TTC549 (cell line): ENCODE results near the gene GP1BA.

Experiments
- FAIRE-seq: peaks from 2 replicates; lab custom pipeline; 2012; peaks lifted over from hg19 to GRCh38; lab: Jason Lieb, UNC

The GP1BA gene

DNA sequence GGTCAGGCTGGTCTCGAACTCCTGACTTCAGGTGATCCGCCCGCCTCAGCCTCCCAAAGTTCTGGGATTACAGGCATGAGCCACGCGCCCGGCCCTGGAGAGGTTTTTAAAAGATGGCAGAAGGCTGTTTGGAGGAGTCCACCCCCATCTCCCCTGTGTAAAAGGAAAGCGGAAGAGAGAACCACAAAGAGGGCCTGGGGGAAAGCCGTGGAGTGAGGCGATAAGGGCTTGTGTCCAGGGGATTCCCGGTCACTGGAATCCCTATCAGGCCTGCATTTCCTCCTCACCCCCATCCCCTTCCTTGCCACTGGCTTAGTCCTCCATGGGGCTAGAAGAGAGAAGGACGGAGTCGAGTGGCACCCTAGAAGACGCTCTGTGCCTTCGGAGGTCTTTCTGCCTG is at the start of gene GP1BA:
GP1BA (plus strand) TSS at position 315 of the 400 bp plus-strand sequence. CDS start 328 bp downstream, outside the sequence.
- no peak for FAIRE-seq

- FAIRE-seq = no peak
Measured at GRCh38 chr17:4884489-4884888, 47.6 kb upstream of the GP1BA start.

GRCh38 chr17:4886830-4887229 is 45.2 kb upstream of the GP1BA start:
- no peak for FAIRE-seq

DNA sequence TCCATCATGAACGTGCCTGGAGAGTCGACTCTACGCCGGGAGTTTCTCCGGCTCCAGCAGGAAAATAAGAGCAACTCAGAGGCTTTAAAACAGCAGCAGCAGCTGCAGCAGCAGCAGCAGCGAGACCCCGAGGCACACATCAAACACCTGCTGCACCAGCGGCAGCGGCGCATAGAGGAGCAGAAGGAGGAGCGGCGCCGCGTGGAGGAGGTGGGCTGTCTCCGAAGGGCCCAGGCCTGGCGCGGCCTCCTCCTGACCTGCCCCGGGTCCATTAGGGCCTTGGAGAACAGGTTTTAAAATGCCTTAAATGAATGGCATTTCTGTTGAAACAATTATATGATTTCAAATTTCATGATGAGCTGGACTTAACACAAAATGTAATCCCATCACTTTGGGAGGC is 44.5 kb upstream of the GP1BA start:
- FAIRE-seq = no peak

DNA sequence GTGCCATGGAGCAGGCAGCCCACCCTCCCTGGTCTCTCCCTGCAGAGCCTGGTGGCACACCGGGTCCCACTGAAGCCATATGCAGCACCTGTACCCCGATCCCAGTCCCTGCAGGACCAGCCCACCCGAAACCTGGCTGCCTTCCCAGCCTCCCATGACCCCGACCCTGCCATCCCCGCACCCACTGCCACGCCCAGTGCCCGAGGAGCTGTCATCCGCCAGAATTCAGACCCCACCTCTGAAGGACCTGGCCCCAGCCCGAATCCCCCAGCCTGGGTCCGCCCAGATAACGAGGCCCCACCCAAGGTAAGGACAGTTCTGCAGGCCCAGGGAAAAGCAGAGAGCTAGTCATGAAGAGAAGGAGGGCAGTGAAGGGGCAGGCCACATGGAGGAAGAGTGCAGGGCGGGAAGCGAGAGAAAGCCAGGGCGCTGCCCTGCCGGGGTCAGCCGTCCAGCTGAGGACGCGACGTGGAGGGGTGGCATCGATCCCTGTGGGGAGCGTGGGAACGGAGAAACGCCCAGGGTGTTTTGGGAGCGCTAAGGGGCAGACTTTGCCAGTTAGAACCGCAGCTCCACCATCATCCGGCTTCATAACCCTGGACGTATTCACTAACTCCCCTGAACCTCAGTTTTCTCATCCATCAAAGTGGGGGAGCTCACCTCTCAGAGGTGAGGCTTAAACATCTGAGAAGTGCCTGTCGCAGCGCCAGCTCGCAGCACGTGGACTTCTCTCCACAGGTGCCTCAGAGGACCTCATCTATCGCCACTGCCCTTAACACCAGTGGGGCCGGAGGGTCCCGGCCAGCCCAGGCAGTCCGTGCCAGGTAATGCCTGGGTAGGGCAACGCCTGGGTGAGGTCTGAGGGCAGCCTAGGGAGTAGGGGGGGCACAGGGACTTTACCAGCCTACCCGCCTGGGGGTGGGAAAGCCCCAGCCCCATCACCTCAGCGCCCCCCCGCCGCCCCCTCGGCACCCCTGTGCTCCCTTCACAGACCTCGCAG is 40.4 kb upstream of the GP1BA start:
- no peak for FAIRE-seq

DNA sequence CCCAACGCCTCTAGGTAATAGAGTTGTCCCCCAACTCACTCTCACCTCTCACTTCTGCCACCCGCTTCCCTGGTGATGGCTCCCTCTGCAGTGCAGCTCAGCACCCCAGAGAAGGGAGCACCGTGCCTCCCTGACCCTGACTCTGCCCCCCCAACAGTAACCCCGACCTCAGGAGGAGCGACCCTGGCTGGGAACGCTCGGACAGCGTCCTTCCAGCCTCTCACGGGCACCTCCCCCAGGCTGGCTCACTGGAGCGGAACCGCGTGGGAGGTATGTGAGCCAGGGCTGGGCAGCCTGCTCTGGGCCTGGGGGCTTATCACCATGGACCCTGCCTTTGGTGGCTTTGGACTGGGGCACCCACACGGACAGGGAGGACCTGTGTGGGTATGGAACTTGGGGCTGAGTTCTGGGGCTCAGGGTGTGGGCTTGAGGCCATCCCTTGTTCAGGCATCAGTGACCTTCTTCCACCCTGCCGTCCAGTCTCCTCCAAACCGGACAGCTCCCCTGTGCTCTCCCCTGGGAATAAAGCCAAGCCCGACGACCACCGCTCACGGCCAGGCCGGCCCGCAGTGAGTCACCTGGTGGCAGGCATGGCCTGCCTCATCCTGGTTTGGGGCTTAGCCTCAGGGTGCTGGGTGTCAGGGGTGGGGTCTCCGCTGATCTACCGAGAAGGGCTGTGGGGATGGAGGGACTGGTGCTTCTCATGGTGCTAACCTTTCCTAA is 39.4 kb upstream of the GP1BA start:
- FAIRE-seq = no peak

- no peak for FAIRE-seq
Measured at GRCh38 chr17:4893272-4893671, 38.8 kb upstream of the GP1BA start.

GRCh38 chr17:4893721-4894560 is 38.1 kb upstream of the GP1BA start:
- FAIRE-seq = no peak

DNA sequence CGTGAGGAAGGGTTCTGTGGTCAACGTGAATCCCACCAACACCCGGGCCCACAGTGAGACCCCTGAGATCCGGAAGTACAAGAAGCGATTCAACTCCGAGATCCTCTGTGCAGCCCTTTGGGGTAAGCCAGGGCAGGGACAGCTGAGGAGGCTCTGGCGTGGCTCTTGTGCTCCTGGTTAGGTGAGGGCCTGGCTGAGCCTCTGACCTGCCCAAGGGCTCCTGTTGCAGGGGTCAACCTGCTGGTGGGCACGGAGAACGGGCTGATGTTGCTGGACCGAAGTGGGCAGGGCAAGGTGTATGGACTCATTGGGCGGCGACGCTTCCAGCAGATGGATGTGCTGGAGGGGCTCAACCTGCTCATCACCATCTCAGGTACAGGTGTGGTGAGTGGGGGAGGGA is 37.0 kb upstream of the GP1BA start:
- FAIRE-seq = no peak

DNA sequence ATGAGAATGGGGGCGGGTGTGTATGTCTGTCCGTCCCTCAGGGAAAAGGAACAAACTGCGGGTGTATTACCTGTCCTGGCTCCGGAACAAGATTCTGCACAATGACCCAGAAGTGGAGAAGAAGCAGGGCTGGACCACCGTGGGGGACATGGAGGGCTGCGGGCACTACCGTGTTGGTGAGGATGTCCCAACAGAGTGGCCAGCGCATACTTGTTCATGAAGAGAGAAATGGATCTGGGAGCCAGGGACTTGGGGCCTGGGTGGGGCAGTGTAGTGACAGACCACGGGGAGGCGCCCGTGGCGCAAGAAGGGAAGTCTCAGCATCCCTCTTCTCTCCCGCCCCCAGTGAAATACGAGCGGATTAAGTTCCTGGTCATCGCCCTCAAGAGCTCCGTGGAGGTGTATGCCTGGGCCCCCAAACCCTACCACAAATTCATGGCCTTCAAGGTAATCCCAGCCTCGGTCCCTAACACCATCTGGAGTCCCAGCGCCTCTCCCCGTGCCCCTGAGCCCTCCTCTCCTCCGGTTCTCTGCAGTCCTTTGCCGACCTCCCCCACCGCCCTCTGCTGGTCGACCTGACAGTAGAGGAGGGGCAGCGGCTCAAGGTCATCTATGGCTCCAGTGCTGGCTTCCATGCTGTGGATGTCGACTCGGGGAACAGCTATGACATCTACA is 36.3 kb upstream of the GP1BA start:
- no peak for FAIRE-seq

GRCh38 chr17:4896332-4897197 is 35.5 kb upstream of the GP1BA start:
- FAIRE-seq = no peak

DNA sequence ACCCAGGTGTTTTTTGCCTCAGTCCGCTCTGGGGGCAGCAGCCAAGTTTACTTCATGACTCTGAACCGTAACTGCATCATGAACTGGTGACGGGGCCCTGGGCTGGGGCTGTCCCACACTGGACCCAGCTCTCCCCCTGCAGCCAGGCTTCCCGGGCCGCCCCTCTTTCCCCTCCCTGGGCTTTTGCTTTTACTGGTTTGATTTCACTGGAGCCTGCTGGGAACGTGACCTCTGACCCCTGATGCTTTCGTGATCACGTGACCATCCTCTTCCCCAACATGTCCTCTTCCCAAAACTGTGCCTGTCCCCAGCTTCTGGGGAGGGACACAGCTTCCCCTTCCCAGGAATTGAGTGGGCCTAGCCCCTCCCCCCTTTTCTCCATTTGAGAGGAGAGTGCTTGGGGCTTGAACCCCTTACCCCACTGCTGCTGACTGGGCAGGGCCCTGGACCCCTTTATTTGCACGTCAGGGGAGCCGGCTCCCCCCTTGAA is 34.8 kb upstream of the GP1BA start:
- FAIRE-seq = no peak

DNA sequence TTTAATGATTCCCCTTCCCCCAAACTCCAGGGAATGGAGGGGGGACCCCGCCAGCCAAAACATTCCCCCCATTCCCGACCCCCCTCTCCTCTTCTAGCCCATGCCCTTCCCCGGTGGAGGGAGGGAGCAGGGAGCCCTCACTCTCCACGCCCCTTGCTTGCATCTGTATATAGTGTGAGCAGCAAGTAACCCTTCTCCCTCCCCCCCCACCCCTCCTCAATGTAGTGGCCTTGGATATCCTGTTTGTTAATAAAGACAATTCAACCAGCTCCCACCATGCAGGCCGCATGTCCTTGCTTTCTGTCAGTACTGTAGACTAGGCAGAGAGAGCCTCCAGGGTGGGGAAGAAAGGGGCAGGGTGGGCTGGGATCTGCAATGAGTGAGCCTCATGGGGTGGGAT is 34.3 kb upstream of the GP1BA start:
- FAIRE-seq = no peak

DNA sequence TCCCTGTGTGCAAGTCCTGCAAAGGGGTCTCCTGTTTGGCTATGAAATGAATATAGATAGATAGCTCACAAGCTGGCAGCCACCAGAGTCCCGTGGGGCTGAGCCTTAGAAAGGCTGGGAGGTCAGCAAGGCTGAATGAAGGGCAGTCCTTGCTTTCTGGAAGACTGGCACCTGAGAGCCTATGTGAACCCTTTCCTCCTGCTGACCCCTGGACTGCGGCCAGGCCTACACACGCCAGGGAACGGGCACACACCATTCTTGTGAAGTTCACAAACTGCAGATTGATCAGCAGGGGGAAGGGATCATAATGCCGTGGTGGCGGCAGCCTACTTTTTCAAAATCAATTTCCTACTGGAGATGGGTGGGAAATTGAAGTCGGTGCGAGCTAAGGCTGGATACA is 33.7 kb upstream of the GP1BA start:
- FAIRE-seq = no peak

- no peak for FAIRE-seq
Measured at GRCh38 chr17:4898927-4899326, 33.1 kb upstream of the GP1BA start.

DNA sequence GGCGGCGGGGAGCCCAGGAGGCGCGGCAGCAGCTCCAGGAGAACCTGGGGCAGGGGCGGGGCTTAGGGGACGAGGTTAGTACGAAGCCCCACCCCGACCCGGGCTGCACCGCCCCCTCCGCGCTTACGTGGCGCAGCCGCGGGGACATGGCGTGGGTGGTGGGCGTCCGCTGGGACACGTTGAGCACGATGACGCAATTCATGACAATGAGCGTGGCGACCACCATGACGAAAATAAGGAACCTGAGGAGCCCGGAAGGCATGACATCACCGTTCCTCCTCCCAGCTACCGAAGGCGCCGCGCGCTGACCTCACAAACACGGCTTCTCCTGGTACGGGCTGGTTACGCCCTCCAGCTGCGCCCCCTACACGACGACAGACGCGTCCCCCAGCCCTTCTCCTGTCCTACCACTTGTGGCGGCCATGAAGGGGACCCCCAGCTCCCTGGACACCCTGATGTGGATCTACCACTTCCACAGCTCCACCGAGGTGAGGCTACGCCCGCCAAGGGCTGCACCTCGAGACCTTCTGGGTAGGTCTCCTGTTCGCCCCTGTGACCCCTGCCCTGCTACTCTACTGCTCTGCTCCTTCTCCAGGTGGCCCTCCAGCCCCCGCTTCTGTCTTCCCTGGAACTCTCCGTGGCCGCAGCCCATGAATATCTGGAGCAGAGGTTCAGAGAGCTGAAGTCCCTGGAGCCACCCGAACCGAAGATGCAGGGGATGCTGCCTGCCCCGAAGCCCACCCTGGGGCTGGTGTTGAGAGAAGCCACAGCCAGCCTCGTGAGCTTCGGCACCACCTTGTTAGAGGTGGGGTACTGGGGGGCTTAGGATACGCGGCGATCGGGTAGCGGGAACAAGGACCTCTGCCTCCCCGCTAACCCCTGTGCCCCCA is 32.5 kb upstream of the GP1BA start, which contains the start of gene C17orf107:
C17orf107 (plus strand) TSS at position 196 of the 890 bp plus-strand sequence; CDS start at position 423, 227 bp downstream.
- no peak for FAIRE-seq

- no peak for FAIRE-seq
Measured at GRCh38 chr17:4900231-4901107, 31.6 kb upstream of the GP1BA start.

DNA sequence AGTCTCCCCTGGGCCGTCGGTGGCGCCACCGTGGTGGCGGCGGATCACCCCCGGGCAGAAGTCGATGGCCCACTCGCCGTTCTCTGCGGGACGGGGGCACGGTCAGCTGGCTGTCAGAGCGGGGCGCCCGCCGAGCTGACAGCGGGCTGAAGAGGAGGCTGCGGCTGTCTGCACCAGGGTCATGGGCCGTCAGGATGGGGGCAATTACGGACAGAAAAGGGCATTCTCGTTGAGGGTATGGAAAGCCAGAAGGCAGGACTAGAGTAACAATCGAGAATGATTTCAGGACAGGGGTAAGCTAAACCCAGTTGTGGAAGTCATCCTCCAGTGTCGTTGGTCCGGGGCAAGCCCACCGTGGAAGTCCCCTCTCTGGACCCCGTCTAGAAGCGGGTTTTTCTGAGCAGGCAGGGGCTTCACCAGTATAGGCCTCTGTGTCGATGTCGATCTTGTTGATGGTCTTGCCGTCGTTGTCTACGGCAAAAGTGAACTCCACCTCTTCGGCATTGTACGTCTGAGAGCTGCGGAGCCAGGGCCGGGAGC is 30.9 kb upstream of the GP1BA start:
- no peak for FAIRE-seq
